Activated CD4-positive, alpha-beta T cell treated with anti-CD3 and anti-CD28 coated beads, Interleukin-10, Interleukin-2, amounts not matched to agents 100 ng/mL and 50 ng/mL, durations not matched to agents 16 hours and 8 hours (primary cell): ENCODE measurements around the gene PITPNC1.
"Not testable (repeated sequence)": the region's sequence is repeated elsewhere in the genome, so short reads cannot be mapped to it uniquely, and the experiment has no call there.

Experiments
- DNase-seq: peaks from one replicate; pipeline ENCODE4 v3.0.0-alpha.2; 2020

PITPNC1 gene

GRCh38 chr17:67467500-67468455, 90.7 kb downstream of the PITPNC1 start:
- no peak for DNase-seq

DNA sequence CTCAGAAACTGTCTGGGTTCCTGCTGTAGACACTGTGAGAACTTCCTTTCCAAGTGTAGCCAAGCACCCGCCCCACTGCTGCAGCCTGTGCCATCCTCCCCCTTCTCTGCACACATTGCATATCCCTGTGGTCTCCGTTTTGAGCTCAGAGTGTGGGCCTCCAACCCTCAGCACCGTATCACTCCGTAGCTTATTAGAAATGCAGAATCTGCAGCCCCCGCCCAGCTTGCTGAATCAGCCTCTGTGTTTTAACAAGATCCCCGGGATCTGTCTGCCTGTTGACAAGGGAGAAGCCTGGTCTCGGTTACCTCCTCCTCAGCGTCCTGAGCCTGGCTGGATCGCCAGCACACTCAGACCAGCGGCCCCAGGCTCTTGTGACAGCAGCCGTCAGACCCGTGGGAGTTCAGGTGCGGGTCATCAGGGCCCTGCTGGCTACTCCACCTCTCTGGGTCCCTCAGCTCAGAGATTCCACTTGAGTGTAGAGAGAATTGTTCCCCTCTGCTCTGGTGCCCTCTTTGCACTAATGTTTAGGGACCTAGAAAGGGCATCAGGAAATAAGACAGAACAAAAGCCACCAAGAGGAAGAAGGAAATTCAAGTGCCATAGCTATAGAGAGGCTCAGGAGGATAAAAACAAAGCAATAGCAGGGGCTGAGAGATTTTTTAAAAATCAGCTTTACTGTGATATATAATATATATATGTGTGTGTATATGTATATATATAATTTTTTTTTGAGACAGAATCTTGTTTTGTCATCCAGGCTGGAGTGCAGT, 92.3 kb downstream of the PITPNC1 start:
- DNase-seq: no peak

DNA sequence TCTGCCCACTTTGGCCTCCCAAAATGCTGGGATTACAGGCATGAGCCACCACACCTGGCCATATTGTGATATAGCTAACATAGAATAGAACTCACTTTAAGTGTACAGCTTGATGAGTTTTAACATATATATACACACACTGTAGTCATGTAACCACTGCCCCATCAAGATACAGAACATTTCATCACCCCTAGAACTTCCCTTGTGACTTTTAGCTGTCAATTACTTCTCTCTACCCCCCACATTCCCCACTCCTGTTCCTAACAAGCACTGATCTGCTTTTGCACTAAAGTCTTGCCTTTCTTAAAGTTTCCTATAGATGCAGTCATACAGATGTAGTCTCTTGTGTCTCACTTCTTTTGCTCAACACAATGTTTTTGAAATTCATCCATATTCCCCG, 93.1 kb downstream of the PITPNC1 start:
- DNase-seq: no peak

GRCh38 chr17:67471118-67471517, 94.0 kb downstream of the PITPNC1 start:
- no peak for DNase-seq

GRCh38 chr17:67472606-67473005, 95.5 kb downstream of the PITPNC1 start:
- not testable (repeated sequence) for DNase-seq

- DNase-seq: no peak
Observed at GRCh38 chr17:67474081-67474661, 97.1 kb downstream of the PITPNC1 start.

- DNase-seq: peak; percentile 87
Observed at GRCh38 chr17:67475161-67475937, 98.3 kb downstream of the PITPNC1 start.

GRCh38 chr17:67476787-67477335, 99.8 kb downstream of the PITPNC1 start:
- no peak for DNase-seq

- DNase-seq: peak; percentile 68
Observed at GRCh38 chr17:67477687-67478086, 100.6 kb downstream of the PITPNC1 start.

- DNase-seq: no peak
Observed at GRCh38 chr17:67478401-67479041, 101.4 kb downstream of the PITPNC1 start.

GRCh38 chr17:67479148-67479547, 102.1 kb downstream of the PITPNC1 start:
- DNase-seq: no peak

GRCh38 chr17:67480959-67481358, 103.9 kb downstream of the PITPNC1 start:
- not testable (repeated sequence) for DNase-seq

GRCh38 chr17:67481808-67482207, 104.7 kb downstream of the PITPNC1 start:
- DNase-seq: no peak

GRCh38 chr17:67482764-67483163, 105.7 kb downstream of the PITPNC1 start:
- DNase-seq: no peak

GRCh38 chr17:67484261-67484660, 107.2 kb downstream of the PITPNC1 start:
- no peak for DNase-seq

DNA sequence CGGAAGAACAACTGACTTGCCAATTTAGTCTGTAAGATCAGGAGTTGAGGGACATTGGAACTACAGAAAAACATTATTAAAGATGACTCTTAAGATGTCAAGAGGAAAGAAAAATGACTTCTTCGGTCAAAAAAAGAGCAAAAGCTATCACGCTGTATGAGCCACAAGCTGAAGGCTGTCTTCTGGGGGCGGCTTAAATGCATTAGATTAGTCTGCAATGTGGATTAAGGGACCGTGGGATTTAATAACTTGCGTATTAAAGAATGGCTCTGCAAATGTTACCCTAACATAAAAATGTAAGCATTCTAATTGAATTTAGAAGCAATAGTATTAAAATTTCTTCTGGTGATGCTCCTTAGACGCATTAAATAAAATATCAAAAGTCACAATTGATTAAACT, 108.6 kb downstream of the PITPNC1 start:
- DNase-seq: no peak

DNA sequence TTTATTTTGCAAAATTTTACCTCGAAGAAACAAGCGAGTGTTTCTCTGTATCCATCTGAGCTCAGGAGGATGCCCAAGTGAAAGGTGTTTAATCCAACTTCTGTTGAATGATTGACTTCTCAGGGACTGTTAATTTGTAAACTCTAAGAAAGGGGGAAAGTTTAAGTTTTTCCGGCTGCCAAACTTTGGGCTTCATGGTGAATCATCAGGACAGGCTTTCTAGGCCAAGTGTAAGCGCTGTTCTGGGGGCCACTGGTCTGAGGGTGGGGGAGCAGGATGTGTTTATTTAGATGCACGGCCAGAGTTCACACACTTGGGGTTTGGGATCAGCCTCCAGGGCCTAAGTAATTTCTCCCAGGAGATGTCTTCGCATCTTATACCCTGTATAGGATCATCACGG, 110.4 kb downstream of the PITPNC1 start:
- DNase-seq: no peak

DNA sequence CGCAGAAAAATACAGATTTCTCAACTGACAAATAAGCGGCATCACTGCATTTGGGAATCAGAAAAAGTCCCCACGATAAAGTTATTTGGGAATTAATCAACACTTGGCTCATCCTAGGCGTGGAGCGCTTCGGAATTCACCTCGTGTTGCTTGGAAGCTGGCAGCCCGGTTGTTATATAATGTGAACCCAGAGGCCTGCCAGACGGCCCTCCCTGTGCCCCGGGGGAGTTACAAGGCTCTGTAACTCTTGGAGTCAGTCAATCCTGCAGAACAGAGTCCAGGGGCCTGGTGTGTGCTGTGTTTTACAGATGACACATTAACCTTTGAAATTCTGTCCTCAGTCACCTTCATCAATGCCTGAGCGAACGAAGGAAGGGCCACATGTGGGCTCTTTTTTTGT, 111.1 kb downstream of the PITPNC1 start:
- no peak for DNase-seq

GRCh38 chr17:67488768-67489167, 111.7 kb downstream of the PITPNC1 start:
- no peak for DNase-seq

- DNase-seq: no peak
Observed at GRCh38 chr17:67489273-67489672, 112.2 kb downstream of the PITPNC1 start.

- DNase-seq: no peak
Observed at GRCh38 chr17:67490471-67490870, 113.4 kb downstream of the PITPNC1 start.
